T-cell (primary cell): ENCODE measurements around the gene CPN2. TPM values are rescaled to one million over a fixed set of nuclear protein-coding genes. Genes with fewer than 3 reads are reported as not detected.

Experiments used
- ATAC-seq, 4 experiments: fragments of 200-7000 bp in 3 of 4; fragments of 150-1000 bp in 1 of 4; cut with Tn5 transposase; replicated peaks in 1 of 4; 1 replicate in 3 of 4; 2 replicates in 1 of 4; pipeline ENCODE4 v1.10.0; 2021; ENCODE audit warnings: moderate library complexity in 3 of 4, mild to moderate bottlenecking in 2 of 4, moderate number of reproducible peaks in 1 of 4
- CTCF ChIA-PET, 2 donors: fragments of 300-600 bp; sonication (Branson Sonifier 250); formaldehyde crosslinking; loops; one replicate each; lab custom pipeline; 2022; ENCODE audit warnings: antibody characterized with exemption in 2 of 2; lab: Charles Lee
- POLR2A ChIA-PET, 2 donors: fragments of 300-600 bp; sonication (Branson Sonifier 250); formaldehyde crosslinking; loops; one replicate each; lab custom pipeline; 2022; ENCODE audit warnings: antibody characterized with exemption in 2 of 2; lab: Charles Lee
- DNase-seq, 35 experiments: peaks; one replicate each; pipeline versions ENCODE4 v3.0.0 to v3.0.0-alpha.2; 2013 to 2023
- H3K27ac ChIP-seq: one replicate; pipeline ENCODE4 v1.5.1; 2013; ENCODE audit warnings: low read length
- H3K27me3 ChIP-seq, 2 experiments: replicated peaks in 1 of 2; 1 replicate in 1 of 2; 2 replicates in 1 of 2; pipeline versions ENCODE4 v1.6.1 to v1.7.0; 2013; ENCODE audit warnings: low read length in 1 of 2, mixed read lengths in 1 of 2; ENCODE audit not compliant: control insufficient read depth in 2 of 2, insufficient read depth in 2 of 2; ENCODE audit errors: extremely low read depth in 1 of 2
- H3K36me3 ChIP-seq, 2 donors: 1 replicate in 1 of 2; 2 replicates in 1 of 2; pipeline versions ENCODE4 v1.6.1 to v1.7.0; 2013; ENCODE audit warnings: low read length in 1 of 2; ENCODE audit not compliant: control insufficient read depth in 2 of 2, insufficient read depth in 1 of 2; ENCODE audit errors: extremely low read depth in 1 of 2
- H3K4me1 ChIP-seq, 2 experiments: 1 replicate in 1 of 2; 2 replicates in 1 of 2; pipeline versions ENCODE4 v1.6.1 to v1.7.0; 2013; ENCODE audit warnings: low read length in 2 of 2, mixed read lengths in 1 of 2; ENCODE audit not compliant: insufficient read depth in 2 of 2, control insufficient read depth in 1 of 2; ENCODE audit errors: extremely low read depth in 1 of 2
- H3K4me3 ChIP-seq, 2 donors: 1 replicate in 1 of 2; 2 replicates in 1 of 2; pipeline versions ENCODE4 v1.5.1 to v1.7.0; 2013; ENCODE audit warnings: mild to moderate bottlenecking in 2 of 2, low read length in 1 of 2, moderate library complexity in 1 of 2; ENCODE audit not compliant: control insufficient read depth in 1 of 2; ENCODE audit errors: extremely low read depth in 1 of 2
- H3K9me3 ChIP-seq: 2 replicates; pipeline ENCODE4 v1.7.0; 2013
- H3K27ac Mint-ChIP-seq, 2 donors: one replicate each; pipeline ENCODE4 v1.8.0; 2020 to 2021; ENCODE audit warnings: mild to moderate bottlenecking in 2 of 2, mixed read lengths in 2 of 2
- H3K27me3 Mint-ChIP-seq, 2 donors: one replicate each; pipeline ENCODE4 v1.8.0; 2021 to 2022; ENCODE audit warnings: mixed read lengths in 2 of 2
- H3K36me3 Mint-ChIP-seq: one replicate; pipeline ENCODE4 v1.8.0; 2021; ENCODE audit warnings: mixed read lengths
- H3K4me1 Mint-ChIP-seq, 3 donors: one replicate each; pipeline ENCODE4 v1.8.0; 2020 to 2022; ENCODE audit warnings: mixed read lengths in 3 of 3, mild to moderate bottlenecking in 1 of 3
- H3K4me3 Mint-ChIP-seq, 3 donors: one replicate each; pipeline ENCODE4 v1.8.0; 2020 to 2022; ENCODE audit warnings: mild to moderate bottlenecking in 3 of 3, mixed read lengths in 3 of 3, moderate library complexity in 3 of 3
- H3K9me3 Mint-ChIP-seq, 3 donors: one replicate each; pipeline ENCODE4 v1.8.0; 2020 to 2022; ENCODE audit warnings: mixed read lengths in 3 of 3
- whole genome bisulfite sequencing: methylation state at CpG from one replicate; pipeline ENCODE4 v1.1.5; 2013; ENCODE audit warnings: missing lambda C conversion rate; ENCODE audit not compliant: insufficient coverage; 5-methylcytosine and 5-hydroxymethylcytosine counted together
- total RNA-seq, 35 experiments: library from RNA in 6 of 35; stranded (reverse) in 6 of 35; fragments of 120-200 nt in 1 of 35; gene quantifications; one replicate each; pipeline versions ENCODE4 v1.2.1 to v1.2.4 and lab custom pipeline; 2013 to 2026

CPN2 gene
- total RNA-seq, 5 donors from 2014 or later (not counting 1 experiment from before 2014, with no cell fraction given), result 0.12 to 0.13 TPM; not detected in 3

GRCh38 chr3:194354315-194354714, 3.2 kb upstream of the CPN2 start:
- ATAC-seq (no peak), DNase-seq (no peak)
- H3K27me3 ChIP-seq, result peaks cover 0 to 22% of the 10 kb centered on the region in 2 experiments
- no peaks in the 10 kb centered on the region for H3K36me3 ChIP-seq
- no peaks in the 10 kb centered on the region for H3K4me1 ChIP-seq
- H3K4me3 Mint-ChIP-seq, result no peak overlapping the region
- H3K4me1 Mint-ChIP-seq, result peaks cover 0 to 3% (median 0%) of the 10 kb centered on the region in 3 donors
- H3K36me3 Mint-ChIP-seq, result no peaks in the 10 kb centered on the region
- H3K27ac ChIP-seq, result no peak overlapping the region
- WGBS, result 29% methylated on average over 1 of the region's 2 CpGs
- ChIA-PET POLR2A (interaction anchor here in 1 of 2 donors (0.8 kb wide), 1 partner anchor 114 kb away, joined by 4 read pairs; no protein-coding TSS in a partner anchor), CTCF (interaction anchor here in 1 of 2 donors (0.7 kb wide), 2 partner anchors 377 to 513 kb away, joined by 3 to 4 read pairs; no protein-coding TSS in a partner anchor)
- no peaks in the 10 kb centered on the region for H3K9me3 ChIP-seq
- H3K27me3 Mint-ChIP-seq, result peaks cover 0 to 3% of the 10 kb centered on the region in 2 donors
- H3K9me3 Mint-ChIP-seq, result no peaks in the 10 kb centered on the region
- H3K27ac Mint-ChIP-seq, result no peak overlapping the region
- no peak overlapping the region for H3K4me3 ChIP-seq

- Mint-ChIP-seq H3K27me3 (peaks cover 0 to 3% of the 10 kb centered on the region in 2 donors), H3K4me1 (peaks cover 0 to 3% (median 0%) of the 10 kb centered on the region in 3 donors), H3K36me3 (no peaks in the 10 kb centered on the region), H3K27ac (no peak overlapping the region), H3K4me3 (no peak overlapping the region), H3K9me3 (no peaks in the 10 kb centered on the region)
- H3K27me3 ChIP-seq, result peaks cover 0 to 12% of the 10 kb centered on the region in 2 experiments
- WGBS, result 87% methylated on average over 10 of the region's 10 CpGs
- H3K27ac ChIP-seq, result no peak overlapping the region
- no peaks in the 10 kb centered on the region for H3K9me3 ChIP-seq
- DNase-seq (no peak), ATAC-seq (no peak)
- H3K4me1 ChIP-seq, result no peaks in the 10 kb centered on the region
- CTCF ChIA-PET, result no interaction called here
- no peak overlapping the region for H3K4me3 ChIP-seq
- H3K36me3 ChIP-seq, result no peaks in the 10 kb centered on the region
- POLR2A ChIA-PET, result no interaction called here
These were observed 1.6 kb upstream of the CPN2 start for GRCh38 chr3:194352667-194353246.

GRCh38 chr3:194351952-194352536, 916 bp upstream of the CPN2 start:
- H3K36me3 ChIP-seq, result no peaks in the 10 kb centered on the region
- no peak for DNase-seq
- POLR2A ChIA-PET, result no interaction called here
- H3K27me3 ChIP-seq, result peaks cover 0 to 10% of the 10 kb centered on the region in 2 experiments
- H3K27me3 Mint-ChIP-seq, result peaks cover 0 to 1% of the 10 kb centered on the region in 2 donors
- no peak overlapping the region for H3K27ac Mint-ChIP-seq
- no peaks in the 10 kb centered on the region for H3K9me3 Mint-ChIP-seq
- CTCF ChIA-PET, result no interaction called here
- H3K4me3 Mint-ChIP-seq, result no peak overlapping the region
- no peaks in the 10 kb centered on the region for H3K36me3 Mint-ChIP-seq
- no peaks in the 10 kb centered on the region for H3K9me3 ChIP-seq
- H3K4me1 Mint-ChIP-seq, result peaks cover 0 to 3% (median 0%) of the 10 kb centered on the region in 3 donors
- no peaks in the 10 kb centered on the region for H3K4me1 ChIP-seq
- 89% methylated on average over 14 of the region's 14 CpGs for WGBS
- H3K27ac ChIP-seq, result no peak overlapping the region
- ATAC-seq, result no peak
- no peak overlapping the region for H3K4me3 ChIP-seq

GRCh38 chr3:194350726-194351071, 429 bp downstream of the CPN2 start:
- H3K27me3 Mint-ChIP-seq, result peaks cover 0 to 2% of the 10 kb centered on the region in 2 donors
- Histone ChIP-seq H3K4me1 (no peaks in the 10 kb centered on the region), H3K27me3 (peaks cover 0 to 10% of the 10 kb centered on the region in 2 experiments), H3K4me3 (no peak overlapping the region), H3K9me3 (no peaks in the 10 kb centered on the region), H3K27ac (no peak overlapping the region), H3K36me3 (no peaks in the 10 kb centered on the region)
- no peak for ATAC-seq
- H3K27ac Mint-ChIP-seq, result no peak overlapping the region
- WGBS, result 80% methylated on average over 1 of the region's 3 CpGs
- H3K4me3 Mint-ChIP-seq, result no peak overlapping the region
- CTCF ChIA-PET, result interaction anchor here in 1 of 2 donors (1.0 kb wide), 1 partner anchor 17 kb away, joined by 3 read pairs; no protein-coding TSS in a partner anchor
- H3K9me3 Mint-ChIP-seq, result no peaks in the 10 kb centered on the region
- DNase-seq, result no peak
- peaks cover 0 to 3% (median 0%) of the 10 kb centered on the region in 3 donors for H3K4me1 Mint-ChIP-seq
- H3K36me3 Mint-ChIP-seq, result no peaks in the 10 kb centered on the region
- POLR2A ChIA-PET, result no interaction called here

- H3K36me3 ChIP-seq, result no peaks in the 10 kb centered on the region
- H3K9me3 ChIP-seq, result no peaks in the 10 kb centered on the region
- CTCF ChIA-PET, result no interaction called here
- no peak overlapping the region for H3K4me3 Mint-ChIP-seq
- POLR2A ChIA-PET, result no interaction called here
- peaks cover 0 to 26% of the 10 kb centered on the region in 2 experiments for H3K27me3 ChIP-seq
- no peak overlapping the region for H3K4me3 ChIP-seq
- no peaks in the 10 kb centered on the region for H3K9me3 Mint-ChIP-seq
- H3K36me3 Mint-ChIP-seq, result no peaks in the 10 kb centered on the region
- no peaks in the 10 kb centered on the region for H3K4me1 ChIP-seq
- no peak for ATAC-seq
- peaks cover 0 to 8% of the 10 kb centered on the region in 2 donors for H3K27me3 Mint-ChIP-seq
- no peak for DNase-seq
- H3K27ac ChIP-seq, result no peak overlapping the region
- no peak overlapping the region for H3K27ac Mint-ChIP-seq
- peaks cover 0 to 3% (median 2%) of the 10 kb centered on the region in 3 donors for H3K4me1 Mint-ChIP-seq
- 100% methylated on average over 1 of the region's 6 CpGs for WGBS
These were observed 2.8 kb downstream of the CPN2 start for GRCh38 chr3:194348354-194348753.

- no peak overlapping the region for H3K4me3 ChIP-seq
- peaks cover 0 to 41% of the 10 kb centered on the region in 2 experiments for H3K27me3 ChIP-seq
- ATAC-seq (no peak), DNase-seq (no peak)
- H3K9me3 ChIP-seq, result no peaks in the 10 kb centered on the region
- no peak overlapping the region for H3K4me3 Mint-ChIP-seq
- no peak overlapping the region for H3K27ac ChIP-seq
- no peaks in the 10 kb centered on the region for H3K9me3 Mint-ChIP-seq
- 94% methylated on average over 3 of the region's 5 CpGs for WGBS
- ChIA-PET POLR2A (no interaction called here), CTCF (interaction anchor here (0.6 to 2.1 kb wide), 4 partner anchors 9 to 60 kb away, joined by 3 to 7 read pairs (median 4); no protein-coding TSS in a partner anchor)
- H3K36me3 ChIP-seq, result no peaks in the 10 kb centered on the region
- no peak overlapping the region for H3K27ac Mint-ChIP-seq
- H3K4me1 Mint-ChIP-seq, result peaks cover 0 to 3% (median 2%) of the 10 kb centered on the region in 3 donors
- peaks cover 5 to 20% of the 10 kb centered on the region in 2 donors for H3K27me3 Mint-ChIP-seq
- no peaks in the 10 kb centered on the region for H3K4me1 ChIP-seq
- no peaks in the 10 kb centered on the region for H3K36me3 Mint-ChIP-seq
These were observed 4.5 kb downstream of the CPN2 start for GRCh38 chr3:194346621-194347020.
